Urothelium cell line (cell line): ENCODE measurements around the gene CBX8.

Experiments
- DNase-seq: peaks from one replicate; pipeline ENCODE4 v3.0.0; 2011; ENCODE audit warnings: low spot score, mixed read lengths
- FAIRE-seq: peaks from 2 replicates; lab custom pipeline; 2011; peaks lifted over from hg19 to GRCh38; lab: Jason Lieb, UNC

Gene CBX8

DNA sequence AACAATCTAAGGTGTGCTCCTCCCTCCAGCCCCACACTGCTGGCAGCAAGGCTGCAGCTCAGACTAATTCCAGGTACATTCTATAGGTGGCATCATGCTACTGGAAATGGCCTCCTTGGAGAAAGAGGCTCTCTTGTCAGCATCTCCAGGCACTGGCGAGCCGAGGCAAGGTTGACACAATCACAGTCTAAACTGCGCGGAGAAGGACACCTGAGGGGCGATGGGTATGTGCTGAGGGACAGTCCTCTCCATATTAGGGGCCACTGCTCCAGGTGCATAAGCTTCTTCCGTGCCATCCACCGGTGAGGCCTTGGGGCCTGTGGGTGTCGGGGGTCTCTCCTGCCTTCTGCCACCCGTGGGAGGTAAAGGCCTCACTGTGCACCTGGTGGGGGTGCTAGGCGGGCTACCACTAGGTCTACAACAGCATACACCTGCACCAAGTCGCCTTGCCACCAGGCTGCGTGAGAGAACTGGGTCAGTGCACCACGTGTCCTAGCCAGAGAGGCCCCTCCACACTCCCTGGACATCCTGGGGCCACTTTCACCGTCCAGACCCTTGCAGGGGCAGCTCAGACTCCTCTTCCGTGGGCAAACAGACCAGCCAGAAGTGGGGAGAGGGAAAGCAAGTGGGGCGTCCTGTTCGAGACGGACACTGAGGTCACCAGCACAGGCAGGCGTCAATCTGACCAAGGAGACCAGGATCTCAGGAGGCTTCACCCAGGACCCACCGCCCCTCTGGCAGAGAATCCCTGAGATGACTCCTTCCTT, 12.1 kb upstream of the CBX8 start:
- FAIRE-seq, result peak; percentile 48
- DNase-seq, result peak; percentile 46

DNA sequence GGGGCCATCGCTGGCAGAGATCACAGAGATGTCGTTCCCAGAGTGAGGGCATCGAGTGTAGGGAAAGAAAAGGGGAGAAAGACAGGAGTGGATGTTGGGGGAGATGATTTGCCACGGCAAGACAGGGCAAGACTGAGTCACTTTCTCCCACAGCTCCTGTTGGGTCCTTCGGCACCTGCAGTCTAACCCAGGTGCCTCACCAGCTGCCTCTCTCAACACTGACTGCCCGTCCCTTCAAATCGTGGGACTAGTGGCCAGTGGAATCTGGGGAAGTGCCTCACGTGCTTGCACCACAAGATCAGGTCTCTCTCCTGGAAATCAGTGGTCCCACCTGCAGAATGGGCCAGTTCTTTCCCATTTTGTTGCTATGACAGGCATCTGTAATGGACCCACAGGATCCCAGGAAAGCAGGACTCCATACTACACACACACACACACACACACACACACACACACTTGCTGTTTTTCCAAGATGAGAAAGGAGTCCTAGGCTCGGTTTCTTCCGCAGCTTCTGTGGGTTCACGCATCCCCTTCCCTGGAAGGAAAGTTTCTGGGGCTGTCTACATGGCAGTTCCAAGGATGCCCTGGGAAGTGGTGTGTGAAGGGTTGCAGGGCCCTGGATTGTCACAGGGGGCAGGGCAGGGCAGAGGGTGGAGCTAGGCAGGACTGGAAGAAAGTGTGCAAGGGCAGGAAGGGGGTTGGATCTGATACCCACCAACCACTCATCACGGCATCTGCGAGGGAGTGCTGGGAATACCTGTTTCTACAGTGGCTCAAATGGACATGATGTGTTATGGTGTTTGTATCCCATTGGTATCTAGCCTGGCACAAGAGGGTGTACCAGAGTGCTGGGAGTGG, 10.2 kb upstream of the CBX8 start:
- FAIRE-seq (peak; percentile 27), DNase-seq (no peak)

DNA sequence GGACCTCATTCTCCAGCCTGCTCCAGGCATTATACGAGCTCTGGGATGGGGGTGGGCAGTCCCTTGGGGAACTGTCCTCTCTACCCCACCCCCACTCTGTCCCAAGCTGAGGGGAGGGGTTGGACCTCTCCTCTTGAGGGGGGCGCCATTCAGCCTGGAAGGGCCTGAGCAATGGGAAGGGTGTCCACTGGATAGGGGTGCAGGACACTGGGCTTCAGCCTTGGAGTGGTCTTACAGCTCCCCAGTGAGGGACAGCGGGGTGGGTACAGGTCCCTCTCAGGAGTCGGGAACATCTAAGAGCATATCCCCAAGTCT, 9.5 kb upstream of the CBX8 start:
- FAIRE-seq, result no peak
- DNase-seq, result no peak

DNA sequence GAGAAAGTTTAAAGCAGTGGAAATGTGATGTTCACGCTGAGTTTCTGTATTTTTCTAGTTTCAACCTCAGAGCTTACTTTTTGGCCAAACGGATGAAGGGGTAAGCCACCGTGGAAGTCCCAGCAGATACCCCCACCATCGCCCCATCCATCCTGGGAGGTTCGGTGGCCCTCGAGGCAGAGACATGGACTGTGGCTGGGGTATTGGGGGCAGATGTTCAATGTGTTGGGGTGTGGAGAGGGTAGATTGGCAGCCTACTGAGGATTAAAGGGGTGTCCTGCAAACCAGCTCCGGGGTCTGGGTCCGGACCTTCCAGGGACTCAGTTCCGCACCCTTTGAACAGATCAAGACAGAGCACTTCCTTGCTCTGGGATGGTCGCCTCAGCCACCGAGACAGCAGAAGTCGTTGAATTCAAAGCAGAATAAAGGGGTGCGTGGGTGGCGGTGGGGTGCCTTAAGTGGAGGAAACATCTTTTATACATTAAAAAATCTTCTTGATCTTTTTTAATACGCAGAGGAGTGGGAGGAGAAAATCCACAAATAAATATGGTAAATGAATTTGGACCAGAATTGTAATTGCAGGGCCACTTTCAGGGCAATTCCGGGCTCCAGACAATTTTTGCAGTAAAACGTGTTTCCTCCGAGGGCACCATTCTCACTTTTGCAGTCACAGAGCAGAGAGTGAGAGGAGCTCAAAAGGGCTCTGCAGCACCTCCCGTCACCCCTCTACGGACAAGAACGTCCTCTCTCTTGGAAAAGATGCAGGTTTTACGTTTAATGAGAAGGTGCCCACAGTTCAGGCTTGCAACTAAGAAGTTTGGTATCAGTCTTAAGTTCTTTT, 8.2 kb upstream of the CBX8 start:
- no peak for FAIRE-seq

DNA sequence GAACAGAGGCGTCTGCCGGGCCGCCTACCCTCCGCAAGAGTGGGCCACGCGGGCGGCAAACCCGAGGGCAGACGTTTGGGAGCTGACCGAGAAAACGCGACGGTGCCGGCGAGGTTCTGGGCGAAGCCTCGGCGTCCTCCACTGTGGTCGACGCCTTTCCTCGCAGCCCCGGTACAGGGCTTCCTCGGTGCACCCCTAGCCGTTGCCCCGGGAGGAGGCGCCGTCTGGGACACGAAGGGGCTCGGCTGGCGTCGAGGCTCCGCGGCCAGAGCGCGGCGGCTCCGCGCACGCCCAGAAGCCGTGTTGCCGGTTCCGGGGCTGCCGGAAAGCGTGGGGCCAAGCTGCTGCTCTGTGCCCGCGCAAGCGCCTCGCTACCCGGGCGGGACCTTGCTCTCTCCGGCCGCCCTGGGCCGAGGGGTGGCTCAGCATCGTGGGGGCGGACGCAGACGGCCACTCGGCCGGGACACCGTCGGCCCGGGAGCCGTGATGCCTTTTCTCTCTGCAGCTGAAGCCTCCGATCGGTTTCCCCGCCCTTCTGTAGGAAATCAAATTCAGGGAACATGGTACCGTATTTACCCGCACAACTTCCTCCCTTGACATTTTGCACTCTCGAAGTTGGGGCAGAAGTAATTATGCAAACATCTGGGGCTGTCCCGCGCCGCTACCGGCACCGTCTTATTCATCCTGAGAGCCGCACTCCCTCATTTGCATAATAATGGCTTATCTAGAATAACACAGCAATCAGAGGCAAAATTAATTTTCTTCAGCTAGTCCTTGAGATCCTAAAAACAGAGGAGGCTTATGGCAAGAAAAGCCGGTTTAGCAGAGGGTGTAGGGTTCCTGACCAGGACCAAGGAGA, 7.3 kb upstream of the CBX8 start:
- FAIRE-seq (no peak), DNase-seq (no peak)

More for the DNA sequence above, 8.2 kb upstream of the CBX8 start:
- no peak for DNase-seq

GRCh38 chr17:79803421-79803996, 6.6 kb upstream of the CBX8 start:
- FAIRE-seq, result no peak

GRCh38 chr17:79802736-79803420, 6.0 kb upstream of the CBX8 start:
- DNase-seq, result no peak
- FAIRE-seq, result no peak

More at GRCh38 chr17:79803421-79803996, 6.6 kb upstream of the CBX8 start:
- no peak for DNase-seq

GRCh38 chr17:79802039-79802735, 5.3 kb upstream of the CBX8 start:
- no peak for FAIRE-seq

DNA sequence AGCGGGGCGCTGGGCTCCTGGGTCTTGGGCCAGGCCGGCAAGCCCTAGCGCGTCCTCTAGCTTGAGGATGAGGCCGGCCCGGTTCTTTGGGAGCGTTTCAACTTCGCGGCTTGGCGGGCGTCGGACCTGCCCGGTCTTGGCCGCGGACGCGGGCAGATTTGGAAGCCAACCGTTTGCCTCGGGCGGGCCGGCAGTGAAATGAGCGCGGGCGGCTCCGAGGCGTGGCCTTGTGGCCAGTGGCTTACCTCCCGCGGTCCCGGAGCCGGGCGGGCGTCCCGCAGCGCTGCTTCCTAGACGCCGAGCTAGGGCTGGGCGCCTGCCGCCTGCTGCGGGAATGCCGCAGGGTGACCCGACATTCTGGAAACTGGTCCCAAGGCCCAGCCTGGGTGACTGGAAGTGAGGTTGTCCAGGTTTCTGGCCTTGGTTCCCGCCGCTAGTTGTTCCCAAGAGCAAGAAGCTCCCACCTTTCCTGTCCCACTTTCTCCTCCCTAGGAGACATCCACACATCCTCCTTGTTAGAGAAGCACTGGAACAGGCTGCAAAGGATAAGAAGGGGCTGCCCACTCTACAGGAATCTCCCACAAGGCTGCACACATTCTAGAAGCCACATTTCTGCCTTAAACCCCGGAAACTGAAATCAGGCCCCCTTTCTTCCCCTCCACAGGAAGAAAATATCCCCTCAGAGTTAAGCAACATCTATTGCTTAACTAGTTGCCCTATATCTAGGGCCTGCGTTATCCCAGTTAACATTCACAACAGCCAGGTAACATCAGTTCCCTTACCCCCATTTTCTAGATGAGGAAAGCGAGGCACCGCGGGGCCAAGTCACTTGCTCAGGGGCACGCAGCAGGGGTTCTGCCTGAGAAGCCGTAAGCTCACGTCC, 4.5 kb upstream of the CBX8 start:
- DNase-seq, result peak; percentile 36
- no peak for FAIRE-seq

More at GRCh38 chr17:79802039-79802735, 5.3 kb upstream of the CBX8 start:
- DNase-seq, result no peak

- FAIRE-seq, result no peak
- peak; percentile 69 for DNase-seq
Measured at GRCh38 chr17:79800325-79801155, 3.7 kb upstream of the CBX8 start.

DNA sequence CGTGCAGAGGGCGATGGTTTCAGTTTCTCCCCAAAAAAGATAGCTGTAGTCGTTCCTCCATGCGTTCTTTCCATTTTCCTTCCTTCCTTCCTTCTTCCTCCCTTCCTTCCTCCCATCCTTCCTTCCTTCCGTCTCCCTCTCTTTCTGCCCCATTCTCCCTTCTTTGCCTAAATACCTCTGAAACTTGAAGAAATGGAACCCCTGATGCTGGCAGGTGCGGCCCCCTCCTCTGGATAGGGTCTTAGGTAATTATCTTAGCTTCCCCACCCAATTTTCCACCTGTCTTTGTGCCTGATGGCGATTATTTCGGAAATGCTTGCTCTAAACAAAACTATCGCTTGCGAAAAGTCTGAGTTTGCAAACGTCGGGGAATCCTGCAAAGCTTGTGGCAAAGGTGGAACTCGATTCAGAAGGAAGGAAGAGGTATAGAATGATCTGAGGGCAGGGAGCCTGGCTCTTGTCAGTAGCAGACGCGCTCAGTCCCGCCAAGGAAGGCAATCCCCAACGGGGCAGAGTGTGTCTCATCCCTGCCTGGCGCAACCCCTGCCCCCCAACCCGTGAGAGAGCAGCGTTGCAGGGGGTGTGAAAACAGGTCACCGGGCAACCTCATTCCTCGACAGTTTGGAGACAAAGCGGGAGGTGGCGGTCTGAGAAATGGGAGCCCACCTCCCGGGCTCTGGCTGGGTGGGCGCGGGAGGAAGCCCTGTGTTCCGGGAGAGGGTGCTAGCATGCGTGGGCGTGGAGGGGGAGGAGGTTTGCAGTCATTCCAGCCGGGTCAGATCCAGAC, 2.9 kb upstream of the CBX8 start:
- DNase-seq (no peak), FAIRE-seq (peak; percentile 74)

GRCh38 chr17:79799174-79799537, 2.3 kb upstream of the CBX8 start:
- no peak for FAIRE-seq
- no peak for DNase-seq

DNA sequence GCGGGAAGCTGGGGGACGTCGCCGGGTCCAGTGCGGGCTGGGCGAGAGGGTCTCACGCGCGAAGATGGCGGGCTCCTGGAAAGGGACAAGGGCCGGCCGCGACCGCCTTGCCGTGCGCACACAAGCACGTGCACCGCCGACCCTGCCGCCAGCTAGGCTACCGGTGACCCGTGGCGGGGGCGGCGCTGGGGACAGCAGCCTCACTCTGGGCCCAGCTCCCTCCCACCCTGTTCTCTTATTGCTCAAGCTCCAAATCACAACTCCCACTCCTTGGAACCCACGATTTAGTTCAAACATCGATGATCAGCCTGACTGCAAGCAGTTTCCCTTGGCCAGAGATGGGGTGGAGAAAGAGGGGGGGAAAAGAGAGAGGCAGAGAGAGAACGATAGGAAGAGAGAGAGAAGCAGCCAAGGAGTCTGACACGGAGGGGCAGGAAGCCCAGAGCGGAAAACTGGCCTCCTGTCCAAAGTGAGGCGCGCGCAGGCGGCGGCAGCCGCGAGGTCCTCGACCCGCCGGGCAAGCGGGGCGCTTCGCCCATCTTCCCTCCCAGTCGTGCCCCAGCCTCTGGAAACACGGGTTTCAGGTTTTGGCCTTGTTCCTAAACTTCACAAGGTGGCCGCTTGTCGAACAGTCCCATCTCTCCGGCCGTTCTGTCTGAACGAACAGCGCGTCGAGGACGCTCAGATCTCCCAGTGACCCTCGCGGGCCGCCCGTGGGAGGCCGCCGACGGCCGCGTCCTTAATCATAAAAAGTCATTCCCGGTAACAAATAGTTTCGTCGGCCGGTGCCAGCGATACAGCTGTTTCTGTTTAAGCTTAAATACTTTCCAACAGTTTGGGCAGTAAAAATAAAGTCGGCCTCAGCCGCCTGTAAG, 1.7 kb upstream of the CBX8 start:
- peak; percentile 86 for FAIRE-seq

DNA sequence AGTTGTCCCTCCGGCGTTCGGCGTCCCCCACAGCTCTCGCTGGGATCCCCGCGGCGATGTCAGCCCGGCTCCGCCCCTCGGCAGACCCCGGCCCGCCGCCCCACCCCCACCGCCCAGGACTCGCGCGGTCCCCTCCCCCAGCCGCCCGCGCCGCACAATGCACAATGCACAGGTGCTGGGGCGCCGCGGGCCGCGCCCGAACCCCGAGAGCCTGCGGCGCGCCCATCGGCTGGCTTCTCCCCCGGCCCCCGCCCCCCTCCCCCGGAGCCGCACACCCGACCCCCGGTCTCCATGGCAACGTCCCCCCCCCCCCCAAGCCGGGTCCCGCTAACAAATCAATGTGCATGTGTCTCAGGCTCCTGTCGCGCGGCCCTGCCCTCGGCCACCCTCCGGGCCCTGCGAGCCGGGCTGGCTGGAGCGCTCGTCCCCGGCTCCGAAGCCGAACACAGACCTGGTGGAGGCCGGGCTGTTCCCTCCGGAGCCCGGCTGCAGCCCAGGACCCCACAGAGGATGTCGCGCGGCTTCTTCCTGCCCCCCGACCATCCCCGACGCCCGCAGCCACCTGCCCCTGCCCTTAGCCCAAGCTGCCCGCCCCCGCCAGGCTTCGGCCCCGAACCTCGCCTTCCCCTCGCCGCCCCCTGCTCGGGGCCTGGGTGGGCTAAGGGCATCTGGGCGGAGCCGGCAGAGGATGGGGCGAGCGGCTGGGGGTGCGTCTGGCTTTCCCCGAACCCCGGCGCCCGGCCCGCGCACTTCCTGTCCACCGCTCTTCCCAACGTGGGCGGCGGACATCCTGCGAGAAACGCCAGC, 818 bp upstream of the CBX8 start:
- no peak for FAIRE-seq
- DNase-seq, result peak; percentile 83

More for the DNA sequence above, 1.7 kb upstream of the CBX8 start:
- no peak for DNase-seq

DNA sequence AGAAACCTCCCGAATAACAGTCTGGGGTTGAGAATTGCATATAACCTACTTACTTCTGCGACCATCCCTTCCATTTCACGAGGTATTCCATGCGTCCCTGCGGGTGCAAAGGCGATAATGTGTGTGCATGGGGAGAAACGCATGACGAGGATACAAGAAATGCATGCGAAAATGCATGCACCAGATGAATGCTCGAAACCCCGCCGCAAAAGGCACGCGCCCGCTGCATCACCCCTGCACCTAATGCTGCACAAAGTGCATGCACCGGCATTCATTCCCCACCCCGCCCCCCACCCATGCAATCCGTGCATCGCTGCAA, 474 bp downstream of the CBX8 start:
- FAIRE-seq, result no peak
- no peak for DNase-seq
